Measurements from ENCODE around the gene SEZ6L. TPM values are rescaled to one million over a fixed set of nuclear protein-coding genes. Genes with fewer than 3 reads are reported as not detected.

SEZ6L gene
- total and polyA plus RNA-seq, 7 donors, result 0.49 to 2.1 (median 0.83) TPM; not detected in 2

GRCh38 chr22:26259510-26259909 lies 90.2 kb downstream of the SEZ6L start:
- Histone ChIP-seq H3K36me3 (no peaks in the 10 kb centered on the region), H3K4me1 (no peaks in the 10 kb centered on the region), H3K9me3 (no peaks in the 10 kb centered on the region), H3K27ac (no peak overlapping the region), H3K4me3 (no peak overlapping the region), H3K27me3 (peaks cover 0 to 22% (median 0%) of the 10 kb centered on the region in 3 donors)
- 6 to 7% methylated on average over 6 of the region's 6 CpGs for WGBS, 2 donors
- DNase-seq, result no peak
- TF ChIP-seq, protein P1, sequence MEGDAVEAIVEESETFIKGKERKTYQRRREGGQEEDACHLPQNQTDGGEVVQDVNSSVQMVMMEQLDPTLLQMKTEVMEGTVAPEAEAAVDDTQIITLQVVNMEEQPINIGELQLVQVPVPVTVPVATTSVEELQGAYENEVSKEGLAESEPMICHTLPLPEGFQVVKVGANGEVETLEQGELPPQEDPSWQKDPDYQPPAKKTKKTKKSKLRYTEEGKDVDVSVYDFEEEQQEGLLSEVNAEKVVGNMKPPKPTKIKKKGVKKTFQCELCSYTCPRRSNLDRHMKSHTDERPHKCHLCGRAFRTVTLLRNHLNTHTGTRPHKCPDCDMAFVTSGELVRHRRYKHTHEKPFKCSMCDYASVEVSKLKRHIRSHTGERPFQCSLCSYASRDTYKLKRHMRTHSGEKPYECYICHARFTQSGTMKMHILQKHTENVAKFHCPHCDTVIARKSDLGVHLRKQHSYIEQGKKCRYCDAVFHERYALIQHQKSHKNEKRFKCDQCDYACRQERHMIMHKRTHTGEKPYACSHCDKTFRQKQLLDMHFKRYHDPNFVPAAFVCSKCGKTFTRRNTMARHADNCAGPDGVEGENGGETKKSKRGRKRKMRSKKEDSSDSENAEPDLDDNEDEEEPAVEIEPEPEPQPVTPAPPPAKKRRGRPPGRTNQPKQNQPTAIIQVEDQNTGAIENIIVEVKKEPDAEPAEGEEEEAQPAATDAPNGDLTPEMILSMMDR (IDR thresholded peaks at IDR 0.05), result no peak
- TF ChIP-seq EP300 (IDR thresholded peaks at IDR 0.05), result no peak
- TF ChIP-seq POLR2A (IDR thresholded peaks at IDR 0.05), result no peak
- no peak for TF ChIP-seq POLR2AphosphoS5 (IDR thresholded peaks at IDR 0.05)
- intact Hi-C loops (cut with DNase I), result no loop called here

DNA sequence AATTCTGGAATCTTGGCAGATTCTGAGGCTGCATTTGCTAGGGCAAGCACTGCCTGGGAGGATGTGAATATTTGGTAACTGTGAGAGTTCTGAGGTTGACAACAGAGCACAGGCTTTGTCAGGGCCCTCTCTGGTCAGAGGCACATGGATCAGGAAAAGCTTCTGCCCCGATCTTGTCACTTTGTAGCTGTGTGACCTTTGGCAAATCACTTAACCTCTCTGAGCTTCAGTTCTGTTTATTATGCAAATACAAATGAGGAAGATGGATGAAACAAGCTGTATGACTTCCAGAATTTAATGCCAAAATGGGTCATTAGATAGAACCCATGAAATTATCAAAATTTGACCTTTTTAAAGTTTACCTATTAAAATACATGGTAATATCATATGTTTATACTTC lies 94.9 kb downstream of the SEZ6L start:
- Histone ChIP-seq H3K36me3 (no peaks in the 10 kb centered on the region), H3K27me3 (peaks cover 0 to 17% (median 0%) of the 10 kb centered on the region in 3 donors), H3K4me1 (no peaks in the 10 kb centered on the region), H3K4me3 (no peak overlapping the region), H3K27ac (no peak overlapping the region), H3K9me3 (no peaks in the 10 kb centered on the region)
- no peak for DNase-seq
- TF ChIP-seq, protein P1 (IDR thresholded peaks at IDR 0.05), result no peak
- TF ChIP-seq POLR2AphosphoS5 (IDR thresholded peaks at IDR 0.05) (no peak), EP300 (IDR thresholded peaks at IDR 0.05) (no peak), POLR2A (IDR thresholded peaks at IDR 0.05) (no peak)
- WGBS, 2 donors, result 36 to 71% methylated on average over 1 of the region's 1 CpG
- intact Hi-C loops (cut with DNase I), result no loop called here

DNA sequence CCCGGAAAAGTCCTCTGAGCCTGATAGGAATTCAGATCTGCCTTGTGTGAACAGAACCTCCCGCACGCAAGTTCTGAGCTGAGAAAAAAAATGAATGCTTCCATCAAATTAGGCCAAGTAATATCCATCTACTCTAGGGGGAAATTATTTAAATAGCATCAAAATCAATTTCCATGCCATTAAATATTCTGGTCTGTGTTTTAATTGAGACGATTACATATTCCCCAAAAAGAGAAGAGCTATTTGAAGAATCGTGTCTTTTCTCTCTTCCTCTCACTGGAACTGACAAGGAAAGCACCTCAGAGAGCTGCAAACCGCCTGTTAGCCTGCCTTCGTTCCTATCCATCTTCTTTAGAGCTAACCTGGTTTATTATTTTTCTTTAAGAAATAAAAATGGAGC lies 96.0 kb downstream of the SEZ6L start:
- WGBS, 2 donors, result 65 to 77% methylated on average over 7 of the region's 7 CpGs
- no peak for TF ChIP-seq EP300 (IDR thresholded peaks at IDR 0.05)
- no peak for TF ChIP-seq POLR2AphosphoS5 (IDR thresholded peaks at IDR 0.05)
- no peak for TF ChIP-seq POLR2A (IDR thresholded peaks at IDR 0.05)
- TF ChIP-seq, protein P1 (IDR thresholded peaks at IDR 0.05), result no peak
- no peak overlapping the region for H3K4me3 ChIP-seq
- H3K27ac ChIP-seq, result no peak overlapping the region
- H3K36me3 ChIP-seq, result no peaks in the 10 kb centered on the region
- no peak for DNase-seq
- H3K27me3 ChIP-seq, result peaks cover 0 to 17% (median 0%) of the 10 kb centered on the region in 3 donors
- intact Hi-C loops (cut with DNase I), result no loop called here
- H3K4me1 ChIP-seq, result no peaks in the 10 kb centered on the region
- no peaks in the 10 kb centered on the region for H3K9me3 ChIP-seq

- intact Hi-C loops (cut with DNase I), result no loop called here
- no peak for DNase-seq
- WGBS, 2 donors, result 68 to 82% methylated on average over 6 of the region's 6 CpGs
- Histone ChIP-seq H3K9me3 (no peaks in the 10 kb centered on the region), H3K27me3 (peaks cover 0 to 17% (median 0%) of the 10 kb centered on the region in 3 donors), H3K4me1 (no peaks in the 10 kb centered on the region), H3K27ac (no peak overlapping the region), H3K36me3 (no peaks in the 10 kb centered on the region), H3K4me3 (no peak overlapping the region)
- no peak for TF ChIP-seq POLR2A (IDR thresholded peaks at IDR 0.05)
- TF ChIP-seq POLR2AphosphoS5 (IDR thresholded peaks at IDR 0.05), result no peak
- TF ChIP-seq, protein P1 (IDR thresholded peaks at IDR 0.05), result no peak
- no peak for TF ChIP-seq EP300 (IDR thresholded peaks at IDR 0.05)
These were observed 96.6 kb downstream of the SEZ6L start for GRCh38 chr22:26265909-26266308.

DNA sequence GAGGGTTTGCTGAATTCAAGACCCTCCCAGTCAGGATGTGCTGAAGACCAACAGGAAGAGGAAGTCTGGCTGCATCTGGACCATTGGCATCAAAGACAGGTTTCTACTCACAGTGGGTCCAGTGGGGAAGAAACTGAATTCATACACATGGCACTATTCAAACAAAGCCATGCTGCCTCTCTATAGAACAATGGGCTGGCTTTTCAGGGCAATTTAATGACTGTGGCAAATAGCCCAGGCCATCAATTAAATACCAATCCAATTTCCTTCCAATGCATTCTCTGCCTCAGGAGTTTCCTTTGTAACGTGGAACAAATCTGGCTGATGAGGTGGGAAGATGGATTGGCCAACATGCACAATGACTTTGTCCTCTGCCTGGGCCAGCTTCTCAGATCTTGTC lies 98.6 kb downstream of the SEZ6L start:
- H3K4me1 ChIP-seq, result no peaks in the 10 kb centered on the region
- H3K36me3 ChIP-seq, result no peaks in the 10 kb centered on the region
- TF ChIP-seq POLR2A (IDR thresholded peaks at IDR 0.05), result no peak
- TF ChIP-seq POLR2AphosphoS5 (IDR thresholded peaks at IDR 0.05), result no peak
- TF ChIP-seq, protein P1 (IDR thresholded peaks at IDR 0.05), result no peak
- no peak overlapping the region for H3K27ac ChIP-seq
- H3K4me3 ChIP-seq, result no peak overlapping the region
- no peaks in the 10 kb centered on the region for H3K9me3 ChIP-seq
- DNase-seq, result no peak
- intact Hi-C loops (cut with DNase I), result no loop called here
- H3K27me3 ChIP-seq, result peaks cover 0 to 20% (median 0%) of the 10 kb centered on the region in 3 donors
- WGBS, 2 donors, result 11 to 31% methylated on average over 1 of the region's 1 CpG
